Stimulated activated CD8-positive, alpha-beta memory T cell treated with anti-CD3 and anti-CD28 coated beads, Interleukin-15, amount 100 ng/mL, for 4 hours (primary cell): ENCODE data around the gene LRSAM1.
"Not testable (repeated sequence)": the region's sequence is repeated elsewhere in the genome, so short reads cannot be mapped to it uniquely, and the experiment has no call there.

Source experiments
- DNase-seq, 2 donors: peaks; one replicate each; pipeline ENCODE4 v3.0.0-alpha.2; 2020; ENCODE audit warnings: low read depth in 2 of 2

The LRSAM1 gene

GRCh38 chr9:127457191-127457878 is 6.0 kb downstream of the LRSAM1 start:
- DNase-seq: no peak

DNA sequence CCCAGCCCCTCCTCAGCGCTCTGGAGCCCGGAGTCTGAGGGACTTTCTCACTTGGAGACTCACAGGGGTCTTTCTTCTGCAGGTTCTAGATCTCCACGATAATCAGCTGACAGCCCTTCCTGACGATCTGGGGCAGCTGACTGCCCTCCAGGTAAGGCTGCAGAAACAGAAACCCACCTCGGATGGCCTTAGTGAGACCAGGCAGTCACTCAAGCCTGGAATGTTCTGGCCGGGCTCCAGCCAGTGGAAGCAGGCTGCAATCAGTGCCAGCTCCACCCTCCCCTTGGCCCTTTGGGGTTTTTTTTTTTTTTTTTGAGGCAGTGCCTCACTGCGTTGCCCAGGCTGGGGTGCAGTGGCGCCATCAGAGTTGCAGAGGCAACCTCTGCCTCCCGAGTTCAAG is 7.6 kb downstream of the LRSAM1 start:
- DNase-seq: no peak

- DNase-seq: no peak
These were observed 12.1 kb downstream of the LRSAM1 start for GRCh38 chr9:127463382-127463781.

GRCh38 chr9:127463911-127464310 is 12.6 kb downstream of the LRSAM1 start:
- DNase-seq: no peak

- not testable (repeated sequence) for DNase-seq
These were observed 15.2 kb downstream of the LRSAM1 start for GRCh38 chr9:127466407-127466917.

GRCh38 chr9:127467621-127468020 is 16.3 kb downstream of the LRSAM1 start:
- DNase-seq: no peak

GRCh38 chr9:127470662-127471061 is 19.4 kb downstream of the LRSAM1 start:
- no peak for DNase-seq

GRCh38 chr9:127473501-127473900 is 22.2 kb downstream of the LRSAM1 start:
- DNase-seq: no peak

DNA sequence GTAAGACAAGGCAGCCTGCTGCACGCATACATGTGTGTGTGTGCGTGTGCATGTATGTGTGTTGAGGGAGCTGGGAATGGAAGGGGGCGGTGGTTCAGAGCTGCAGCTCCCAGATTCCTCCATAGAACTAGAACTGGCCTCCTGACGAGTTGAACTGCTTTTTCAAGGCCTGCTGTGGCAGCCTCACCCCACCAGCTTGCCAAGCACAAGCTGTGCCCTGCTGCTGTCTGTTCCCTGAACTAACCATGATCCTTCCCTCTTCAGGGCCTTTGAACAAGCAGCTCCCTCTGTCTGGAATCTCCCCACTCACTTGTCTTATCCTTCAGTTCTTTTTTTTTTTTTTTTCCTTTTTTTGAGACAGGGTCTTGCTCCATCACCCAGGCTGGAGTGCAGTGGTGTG is 22.6 kb downstream of the LRSAM1 start:
- DNase-seq: no peak

DNA sequence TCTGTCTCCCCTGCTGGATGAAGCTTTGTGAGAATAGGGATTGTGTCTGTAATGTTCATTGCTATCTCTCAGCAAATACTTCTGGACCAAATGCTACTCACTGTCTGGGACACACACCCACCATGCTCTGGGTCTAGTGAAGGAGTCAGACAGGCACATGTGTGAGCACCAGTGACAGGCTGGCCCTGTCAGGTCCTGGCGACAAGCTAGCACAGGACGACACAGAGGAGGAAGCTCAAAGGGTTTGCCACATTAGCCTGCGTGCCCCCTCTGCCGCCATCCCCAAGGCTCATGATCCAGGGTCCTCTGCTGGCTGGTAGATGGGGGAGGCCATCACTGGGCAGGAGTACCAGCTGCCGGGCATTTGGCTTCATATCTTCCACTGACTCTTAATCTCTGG is 23.3 kb downstream of the LRSAM1 start:
- no peak for DNase-seq

DNA sequence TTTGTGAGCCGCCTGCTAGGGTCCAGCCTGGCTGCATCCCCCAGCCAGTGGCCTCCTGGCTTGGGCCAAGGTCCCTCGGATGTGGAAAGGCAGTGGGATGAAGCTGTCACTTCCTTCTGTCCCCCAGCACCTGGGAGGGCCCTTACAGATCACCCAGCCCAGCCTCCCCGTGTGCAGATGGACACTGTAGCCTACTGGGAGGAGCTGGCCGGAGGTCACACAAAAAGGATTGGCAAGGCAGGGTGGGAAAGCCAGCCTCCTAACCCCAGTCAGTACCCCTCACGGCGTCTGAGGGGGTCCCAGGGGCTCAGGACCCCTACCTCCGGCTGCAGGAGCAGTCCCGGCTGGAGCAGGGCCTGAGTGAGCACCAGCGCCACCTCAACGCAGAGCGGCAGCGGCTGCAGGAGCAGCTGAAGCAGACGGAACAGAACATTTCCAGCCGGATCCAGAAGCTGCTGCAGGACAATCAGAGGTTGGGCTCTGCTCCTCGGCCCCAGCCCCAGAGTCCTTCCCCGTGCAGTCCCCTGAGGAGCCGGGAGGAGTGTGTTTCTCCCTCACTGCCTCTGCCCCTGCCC is 28.3 kb downstream of the LRSAM1 start:
- no peak for DNase-seq

DNA sequence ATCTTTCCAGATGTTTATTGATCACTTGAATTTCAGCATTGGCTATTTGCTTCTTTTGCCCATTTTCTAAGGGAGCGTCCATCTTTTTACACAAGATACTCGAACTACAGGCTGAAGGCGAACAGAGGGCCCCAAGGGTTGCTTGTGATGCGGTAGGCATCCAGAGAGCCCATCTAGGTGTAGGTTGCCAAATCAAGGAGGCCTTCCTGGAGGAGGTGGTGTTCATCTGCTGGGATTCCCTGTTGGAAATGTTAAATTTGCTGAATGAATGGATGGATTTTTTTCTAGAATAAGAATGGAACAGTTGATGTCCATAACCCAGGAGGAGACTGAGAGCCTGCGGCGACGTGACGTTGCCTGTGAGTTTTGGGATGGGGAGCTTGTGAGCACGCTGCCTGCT is 31.4 kb downstream of the LRSAM1 start:
- no peak for DNase-seq

DNA sequence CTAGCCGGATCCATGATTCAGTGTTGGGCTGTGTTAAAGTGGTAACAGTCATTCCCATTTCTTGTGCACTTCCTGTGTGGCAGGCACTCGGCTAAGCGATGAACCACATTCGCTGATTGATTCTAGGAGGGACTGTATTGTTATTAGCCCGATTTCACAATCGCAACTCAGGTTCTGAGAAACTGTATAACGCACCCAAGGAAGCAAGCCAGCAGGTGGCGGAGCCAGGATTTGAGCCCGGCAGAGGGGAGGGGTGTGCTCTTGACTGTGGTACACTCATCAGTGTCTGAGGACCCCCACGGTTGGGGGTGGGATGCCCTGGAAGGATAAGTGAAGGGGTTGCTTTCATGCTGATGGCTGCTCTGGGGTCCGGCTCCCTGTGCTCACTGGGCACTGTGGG is 34.7 kb downstream of the LRSAM1 start:
- DNase-seq: no peak

GRCh38 chr9:127488946-127489345 is 37.6 kb downstream of the LRSAM1 start:
- no peak for DNase-seq

- no peak for DNase-seq
These were observed 38.3 kb downstream of the LRSAM1 start for GRCh38 chr9:127489471-127490115.

DNA sequence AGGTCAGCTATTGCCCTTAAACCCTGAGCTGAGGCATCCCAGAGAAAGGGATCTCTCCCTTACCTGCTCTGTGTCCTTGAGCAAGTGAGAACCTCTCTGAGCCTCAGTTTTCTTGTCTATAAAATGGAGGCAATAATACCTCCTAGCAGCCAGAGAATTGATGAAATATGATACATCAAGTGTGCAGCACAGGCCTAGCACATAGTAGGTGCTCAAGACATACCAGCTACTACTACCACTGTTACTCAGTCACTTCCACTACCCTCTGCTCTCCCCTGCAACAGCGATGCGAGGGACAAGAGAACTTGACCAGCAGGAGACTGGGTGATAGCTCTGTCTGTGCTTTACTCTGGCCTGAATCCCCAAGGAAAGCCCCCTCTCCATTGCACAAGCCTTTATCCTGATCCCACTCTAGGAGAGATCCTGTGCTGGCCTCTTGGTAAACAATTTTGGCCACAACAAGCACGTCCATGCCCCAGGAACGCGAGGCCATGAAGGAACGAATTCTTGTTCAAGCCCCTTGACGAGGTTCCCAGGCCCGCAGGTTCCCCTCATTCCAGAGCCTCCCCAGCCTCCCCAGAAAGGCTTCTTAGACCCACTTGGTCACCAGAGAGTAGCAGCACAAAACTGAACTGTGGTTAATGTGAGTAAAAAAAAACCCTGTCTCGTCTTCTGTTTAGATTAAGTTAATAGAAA is 39.4 kb downstream of the LRSAM1 start:
- no peak for DNase-seq

DNA sequence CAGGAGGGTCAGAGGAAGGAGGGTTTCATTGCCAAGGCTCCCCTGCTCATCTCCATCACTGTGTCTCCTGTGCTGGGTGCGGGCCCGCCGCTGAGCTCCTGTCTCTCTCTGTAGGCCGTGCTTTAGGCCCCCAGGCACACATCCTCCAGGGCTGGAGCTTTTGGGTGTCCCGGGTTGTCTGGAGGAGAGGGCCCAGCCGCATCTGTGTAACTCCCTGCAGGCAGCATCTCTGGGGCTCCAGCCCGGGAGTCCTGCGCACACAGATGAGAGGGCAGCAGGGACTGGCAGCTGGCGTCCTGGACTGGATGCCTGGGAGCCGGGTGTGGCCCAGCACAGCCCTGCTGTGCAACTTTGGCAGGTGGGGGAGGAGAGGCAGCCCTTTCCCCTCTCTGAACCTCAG is 40.2 kb downstream of the LRSAM1 start:
- no peak for DNase-seq

- DNase-seq: no peak
These were observed 41.3 kb downstream of the LRSAM1 start for GRCh38 chr9:127492616-127493015.

- DNase-seq: no peak
These were observed 42.4 kb downstream of the LRSAM1 start for GRCh38 chr9:127493592-127494303.

DNA sequence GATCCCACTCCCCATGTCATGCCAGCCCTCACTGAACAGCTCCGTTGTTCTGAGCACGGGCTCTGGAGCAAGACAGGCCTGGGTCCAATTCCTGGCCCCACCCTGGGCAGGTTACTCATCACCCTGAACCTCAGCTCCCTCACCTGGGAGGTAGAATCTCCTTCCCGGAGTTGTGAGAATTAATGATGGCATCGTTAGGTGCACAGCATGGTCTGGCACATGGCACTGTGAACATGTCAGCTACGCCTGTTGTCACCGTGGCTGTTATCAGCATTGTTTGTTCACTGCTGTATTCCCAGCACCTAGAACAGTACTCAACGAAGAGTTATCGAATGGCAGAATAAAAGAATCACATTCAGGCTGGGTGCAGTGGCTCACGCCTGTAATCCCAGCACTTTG is 43.0 kb downstream of the LRSAM1 start:
- DNase-seq: no peak

- no peak for DNase-seq
These were observed 44.7 kb downstream of the LRSAM1 start for GRCh38 chr9:127495884-127496555.
